ENCODE results near the gene PCDHGC3.
"Not testable (repeated sequence)": the region's sequence is repeated elsewhere in the genome, so short reads cannot be mapped to it uniquely, and the experiment has no call there.

The PCDHGC3 gene

DNA sequence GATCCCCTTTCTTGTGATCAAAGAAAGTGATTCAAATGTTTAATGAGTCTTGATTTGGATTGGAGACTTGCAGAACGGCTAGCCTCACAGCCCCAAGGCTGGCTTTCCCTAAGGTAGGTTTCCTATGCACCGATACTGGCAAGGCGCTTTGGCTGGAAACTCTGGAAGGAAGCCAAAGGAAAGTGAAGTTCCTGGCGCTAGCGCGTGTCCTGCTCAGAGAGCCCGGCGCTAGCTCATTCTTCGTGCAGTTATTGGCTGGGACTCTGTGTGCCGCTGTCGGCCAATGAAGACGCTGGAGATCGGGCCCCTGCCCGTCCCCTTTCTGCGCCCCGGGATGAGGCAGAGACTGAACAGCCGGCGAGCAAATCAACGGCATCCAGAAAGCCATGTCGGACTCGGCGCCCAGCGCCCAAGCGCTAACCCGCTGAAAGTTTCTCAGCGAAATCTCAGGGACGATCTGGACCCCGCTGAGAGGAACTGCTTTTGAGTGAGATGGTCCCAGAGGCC is at the start of gene PCDHGC3:
Gene PCDHGC3 (plus strand): TSS at position 342 of the 507 bp plus-strand sequence. CDS start 151 bp downstream, at position 493.
- peak; percentile 94 for DNase-seq (ENCODE audit: low spot score)

DNA sequence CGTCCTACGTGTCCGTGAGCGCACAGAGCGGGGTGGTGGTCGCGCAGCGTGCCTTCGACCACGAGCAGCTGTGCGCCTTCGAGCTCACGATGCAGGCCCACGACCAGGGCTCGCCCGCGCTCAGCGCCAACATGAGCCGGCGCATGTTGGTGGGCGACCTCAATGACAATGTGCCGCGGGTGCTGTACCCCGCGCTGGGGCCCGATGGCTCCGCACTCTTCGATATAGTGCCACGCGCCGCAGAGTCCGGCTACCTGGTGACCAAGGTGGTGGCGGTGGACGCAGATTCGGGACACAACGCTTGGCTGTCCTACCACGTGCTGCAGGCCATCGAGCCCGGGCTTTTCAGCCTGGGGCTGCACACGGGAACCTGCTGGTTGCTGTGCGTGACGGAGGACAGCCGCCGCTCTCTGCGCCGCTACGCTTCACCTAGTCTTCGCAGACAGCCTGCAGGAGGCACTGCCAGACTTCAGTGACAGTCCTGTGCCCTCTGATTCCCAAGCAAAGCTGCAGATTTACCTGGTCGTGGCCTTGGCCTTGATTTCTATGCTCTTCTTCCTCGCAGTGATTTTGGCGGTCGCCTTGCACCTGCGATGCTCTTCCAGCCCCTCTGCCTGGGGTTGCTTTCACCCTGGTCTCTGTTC is 47.9 kb upstream of the PCDHGC3 start:
- DNase-seq (ENCODE audit: low spot score): no peak

DNA sequence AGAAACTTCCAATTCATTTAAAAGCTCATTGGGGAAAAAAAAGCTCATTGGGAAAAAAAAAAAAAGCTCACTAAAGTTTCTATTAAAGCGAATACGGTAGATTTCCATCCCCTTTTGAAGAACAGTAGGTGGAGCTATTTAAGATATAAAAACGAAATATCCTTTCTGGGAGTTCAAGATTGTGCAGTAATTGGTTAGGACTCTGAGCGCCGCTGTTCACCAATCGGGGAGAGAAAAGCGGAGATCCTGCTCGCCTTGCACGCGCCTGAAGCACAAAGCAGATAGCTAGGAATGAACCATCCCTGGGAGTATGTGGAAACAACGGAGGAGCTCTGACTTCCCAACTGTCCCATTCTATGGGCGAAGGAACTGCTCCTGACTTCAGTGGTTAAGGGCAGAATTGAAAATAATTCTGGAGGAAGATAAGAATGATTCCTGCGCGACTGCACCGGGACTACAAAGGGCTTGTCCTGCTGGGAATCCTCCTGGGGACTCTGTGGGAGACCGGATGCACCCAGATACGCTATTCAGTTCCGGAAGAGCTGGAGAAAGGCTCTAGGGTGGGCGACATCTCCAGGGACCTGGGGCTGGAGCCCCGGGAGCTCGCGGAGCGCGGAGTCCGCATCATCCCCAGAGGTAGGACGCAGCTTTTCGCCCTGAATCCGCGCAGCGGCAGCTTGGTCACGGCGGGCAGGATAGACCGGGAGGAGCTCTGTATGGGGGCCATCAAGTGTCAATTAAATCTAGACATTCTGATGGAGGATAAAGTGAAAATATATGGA is 45.2 kb upstream of the PCDHGC3 start, which contains the start of gene PCDHGA12:
Gene PCDHGA12 (plus strand): TSS at position 176 of the 782 bp plus-strand sequence. CDS start 253 bp downstream, at position 429.
- no peak for DNase-seq (ENCODE audit: low spot score)

GRCh38 chr5:141431286-141431685 is 44.5 kb upstream of the PCDHGC3 start:
- no peak for DNase-seq (ENCODE audit: low spot score)

DNA sequence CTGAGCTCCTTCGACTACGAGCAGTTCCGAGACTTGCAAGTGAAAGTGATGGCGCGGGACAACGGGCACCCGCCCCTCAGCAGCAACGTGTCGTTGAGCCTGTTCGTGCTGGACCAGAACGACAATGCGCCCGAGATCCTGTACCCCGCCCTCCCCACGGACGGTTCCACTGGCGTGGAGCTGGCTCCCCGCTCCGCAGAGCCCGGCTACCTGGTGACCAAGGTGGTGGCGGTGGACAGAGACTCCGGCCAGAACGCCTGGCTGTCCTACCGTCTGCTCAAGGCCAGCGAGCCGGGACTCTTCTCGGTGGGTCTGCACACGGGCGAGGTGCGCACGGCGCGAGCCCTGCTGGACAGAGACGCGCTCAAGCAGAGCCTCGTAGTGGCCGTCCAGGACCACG is 43.5 kb upstream of the PCDHGC3 start:
- DNase-seq (ENCODE audit: low spot score): not testable (repeated sequence)

- not testable (repeated sequence) for DNase-seq (ENCODE audit: low spot score)
Observed at GRCh38 chr5:141432726-141433125, 43.0 kb upstream of the PCDHGC3 start.

DNA sequence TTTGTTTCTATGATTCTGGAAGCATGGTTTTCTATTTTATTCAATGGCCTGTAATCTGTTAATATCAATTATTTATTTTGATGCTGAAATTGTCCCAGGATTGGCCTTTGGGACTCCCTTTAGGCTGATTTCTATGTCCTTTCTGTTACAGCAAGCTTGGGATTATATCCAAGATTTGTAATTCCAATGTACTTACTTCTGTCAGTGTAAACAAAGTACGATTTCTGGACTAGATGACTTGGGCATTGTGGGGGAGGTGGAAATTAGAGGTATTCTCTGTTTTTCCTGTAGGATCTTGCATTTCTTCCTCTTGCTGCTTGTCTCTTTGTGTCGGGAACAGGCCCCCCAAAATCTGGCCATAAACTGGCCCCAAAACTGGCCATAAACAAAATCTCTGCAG is 41.8 kb upstream of the PCDHGC3 start:
- no peak for DNase-seq (ENCODE audit: low spot score)

- no peak for DNase-seq (ENCODE audit: low spot score)
Observed at GRCh38 chr5:141437221-141437620, 38.5 kb upstream of the PCDHGC3 start.

DNA sequence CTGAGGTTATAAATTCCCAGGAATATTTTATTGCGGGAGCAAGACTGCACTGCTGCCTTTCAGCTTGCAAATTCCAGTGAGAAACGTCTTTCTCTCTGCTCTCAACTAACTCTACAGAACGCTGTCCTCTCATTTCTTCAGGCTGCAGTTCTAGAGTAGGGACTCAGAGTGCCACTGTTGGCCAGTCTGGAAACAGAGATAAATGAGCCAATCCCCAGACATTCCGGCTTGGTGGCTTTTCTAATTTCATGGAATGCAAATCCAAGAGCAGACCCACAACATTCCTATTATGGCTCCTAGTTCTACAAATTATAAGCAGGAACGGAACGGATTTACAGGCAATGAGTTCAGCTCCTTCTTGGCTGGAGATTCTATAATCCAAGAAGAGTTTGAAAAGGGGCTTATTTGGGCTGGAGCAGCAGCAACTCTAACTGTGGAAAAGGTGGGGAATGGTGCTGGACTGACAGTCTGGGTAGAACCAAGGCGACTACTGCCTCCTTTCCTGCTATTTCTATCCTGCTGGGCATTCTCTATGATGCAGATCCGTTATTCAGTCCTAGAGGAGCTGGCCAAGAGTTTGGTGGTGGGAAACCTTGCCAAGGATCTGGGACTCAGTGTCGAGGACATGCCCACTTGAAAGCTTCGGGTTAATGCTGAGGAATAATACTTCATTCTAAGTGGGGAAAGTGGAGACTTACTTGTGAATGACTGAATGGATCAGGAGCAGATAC is 36.2 kb upstream of the PCDHGC3 start:
- peak; percentile 3 for DNase-seq (ENCODE audit: low spot score)

- no peak for DNase-seq (ENCODE audit: low spot score)
Observed at GRCh38 chr5:141440341-141440740, 35.4 kb upstream of the PCDHGC3 start.

GRCh38 chr5:141441571-141442170 is 34.1 kb upstream of the PCDHGC3 start:
- no peak for DNase-seq (ENCODE audit: low spot score)

DNA sequence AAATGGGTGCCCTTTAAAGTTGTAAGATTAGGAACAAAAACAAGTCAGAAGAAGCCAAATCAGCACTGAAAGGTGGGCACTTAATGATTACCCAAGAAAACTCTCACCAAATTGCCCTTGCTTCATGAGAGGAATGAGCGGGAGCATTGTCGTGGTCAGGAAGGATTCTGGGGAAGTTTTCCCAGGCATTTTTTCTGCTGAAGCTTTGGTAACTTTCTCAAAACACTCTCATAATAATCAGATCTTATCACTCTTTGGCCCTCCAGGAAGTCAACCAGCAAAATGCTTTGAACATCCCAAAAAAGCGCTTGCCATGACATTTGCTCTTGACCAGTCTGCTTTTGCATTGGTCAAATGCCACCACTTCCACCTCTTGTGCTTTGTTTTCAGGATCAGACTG is 10.4 kb upstream of the PCDHGC3 start:
- DNase-seq (ENCODE audit: low spot score): no peak

DNA sequence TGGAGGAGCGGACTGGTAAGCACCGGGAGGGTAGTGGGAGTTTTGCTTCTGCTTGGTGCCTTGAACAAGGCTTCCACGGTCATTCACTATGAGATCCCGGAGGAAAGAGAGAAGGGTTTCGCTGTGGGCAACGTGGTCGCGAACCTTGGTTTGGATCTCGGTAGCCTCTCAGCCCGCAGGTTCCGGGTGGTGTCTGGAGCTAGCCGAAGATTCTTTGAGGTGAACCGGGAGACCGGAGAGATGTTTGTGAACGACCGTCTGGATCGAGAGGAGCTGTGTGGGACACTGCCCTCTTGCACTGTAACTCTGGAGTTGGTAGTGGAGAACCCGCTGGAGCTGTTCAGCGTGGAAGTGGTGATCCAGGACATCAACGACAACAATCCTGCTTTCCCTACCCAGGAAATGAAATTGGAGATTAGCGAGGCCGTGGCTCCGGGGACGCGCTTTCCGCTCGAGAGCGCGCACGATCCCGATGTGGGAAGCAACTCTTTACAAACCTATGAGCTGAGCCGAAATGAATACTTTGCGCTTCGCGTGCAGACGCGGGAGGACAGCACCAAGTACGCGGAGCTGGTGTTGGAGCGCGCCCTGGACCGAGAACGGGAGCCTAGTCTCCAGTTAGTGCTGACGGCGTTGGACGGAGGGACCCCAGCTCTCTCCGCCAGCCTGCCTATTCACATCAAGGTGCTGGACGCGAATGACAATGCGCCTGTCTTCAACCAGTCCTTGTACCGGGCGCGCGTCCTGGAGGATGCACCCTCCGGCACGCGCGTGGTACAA is 556 bp downstream of the PCDHGC3 start:
- peak; percentile 67 for DNase-seq (ENCODE audit: low spot score)

DNA sequence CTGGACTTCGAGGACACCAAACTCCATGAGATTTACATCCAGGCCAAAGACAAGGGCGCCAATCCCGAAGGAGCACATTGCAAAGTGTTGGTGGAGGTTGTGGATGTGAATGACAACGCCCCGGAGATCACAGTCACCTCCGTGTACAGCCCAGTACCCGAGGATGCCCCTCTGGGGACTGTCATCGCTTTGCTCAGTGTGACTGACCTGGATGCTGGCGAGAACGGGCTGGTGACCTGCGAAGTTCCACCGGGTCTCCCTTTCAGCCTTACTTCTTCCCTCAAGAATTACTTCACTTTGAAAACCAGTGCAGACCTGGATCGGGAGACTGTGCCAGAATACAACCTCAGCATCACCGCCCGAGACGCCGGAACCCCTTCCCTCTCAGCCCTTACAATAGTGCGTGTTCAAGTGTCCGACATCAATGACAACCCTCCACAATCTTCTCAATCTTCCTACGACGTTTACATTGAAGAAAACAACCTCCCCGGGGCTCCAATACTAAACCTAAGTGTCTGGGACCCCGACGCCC is 1.3 kb downstream of the PCDHGC3 start:
- no peak for DNase-seq (ENCODE audit: low spot score)

GRCh38 chr5:141477815-141478214 is 2.0 kb downstream of the PCDHGC3 start:
- DNase-seq (ENCODE audit: low spot score): no peak

- DNase-seq (ENCODE audit: low spot score): peak; percentile 61
Observed at GRCh38 chr5:141478321-141478945, 2.7 kb downstream of the PCDHGC3 start.

- DNase-seq (ENCODE audit: low spot score): no peak
Observed at GRCh38 chr5:141479776-141480175, 4.0 kb downstream of the PCDHGC3 start.

GRCh38 chr5:141483902-141484301 is 8.1 kb downstream of the PCDHGC3 start:
- no peak for DNase-seq (ENCODE audit: low spot score)

- no peak for DNase-seq (ENCODE audit: low spot score)
Observed at GRCh38 chr5:141484310-141484640, 8.5 kb downstream of the PCDHGC3 start.

DNA sequence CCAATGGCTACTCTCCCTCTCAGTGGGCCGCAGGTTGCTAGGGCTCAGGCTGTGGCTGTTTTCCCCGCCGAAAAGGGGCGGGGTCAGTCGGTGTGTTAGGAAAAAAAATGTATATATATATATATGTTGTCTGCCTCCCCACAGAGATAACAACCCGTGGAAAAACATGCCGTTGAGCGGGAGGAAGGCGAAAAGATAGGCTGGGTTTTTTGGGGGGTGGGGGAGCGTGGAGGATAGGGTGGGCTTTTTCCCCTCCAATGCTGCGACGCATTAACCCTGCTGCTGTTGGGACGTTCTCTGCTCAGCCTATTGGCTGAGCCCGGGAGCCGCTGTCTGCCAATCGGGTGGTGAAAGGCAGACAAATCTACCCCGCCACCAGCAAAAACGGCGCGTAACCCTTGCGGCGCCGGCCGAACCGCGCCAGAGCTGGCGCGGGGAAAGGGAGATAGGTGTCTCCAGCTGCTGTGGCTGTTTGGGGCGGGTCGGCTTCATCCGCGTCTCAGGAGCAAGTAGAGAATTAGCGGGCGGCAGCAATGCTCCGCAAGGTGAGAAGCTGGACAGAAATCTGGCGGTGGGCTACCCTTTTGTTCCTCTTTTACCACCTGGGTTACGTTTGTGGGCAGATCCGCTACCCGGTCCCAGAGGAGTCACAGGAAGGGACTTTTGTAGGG is 9.0 kb downstream of the PCDHGC3 start, which contains the start of gene PCDHGC4:
Gene PCDHGC4 (plus strand): TSS at position 390 of the 671 bp plus-strand sequence. CDS start 144 bp downstream, at position 534.
- peak; percentile 81 for DNase-seq (ENCODE audit: low spot score)

Measured in cerebellar cortex (tissue), 1 donor.